Skin epidermis (tissue), 12 donors: ENCODE data around the gene NUAK2.
A peak's percentile ranks its signal among the peaks of the same experiment; 100 is the strongest.
"Not testable (repeated sequence)": the region's sequence is repeated elsewhere in the genome, so short reads cannot be mapped to it uniquely, and the experiment has no call there.

Experiments
- H3K27ac ChIP-seq, 21 experiments: fragments of 200-600 bp; sonication (generic) in 11 of 21; one replicate each; pipeline ENCODE4 v1.5.0; 2020; ENCODE audit warnings: mild to moderate bottlenecking in 3 of 21, inconsistent platforms in 2 of 21, moderate library complexity in 2 of 21
- H3K4me3 ChIP-seq, 7 experiments: fragments of 200-600 bp; sonication (generic) in 2 of 7; one replicate each; pipeline ENCODE4 v1.5.0; 2020; ENCODE audit warnings: inconsistent platforms in 2 of 7, mild to moderate bottlenecking in 2 of 7, moderate library complexity in 1 of 7

Gene NUAK2

DNA sequence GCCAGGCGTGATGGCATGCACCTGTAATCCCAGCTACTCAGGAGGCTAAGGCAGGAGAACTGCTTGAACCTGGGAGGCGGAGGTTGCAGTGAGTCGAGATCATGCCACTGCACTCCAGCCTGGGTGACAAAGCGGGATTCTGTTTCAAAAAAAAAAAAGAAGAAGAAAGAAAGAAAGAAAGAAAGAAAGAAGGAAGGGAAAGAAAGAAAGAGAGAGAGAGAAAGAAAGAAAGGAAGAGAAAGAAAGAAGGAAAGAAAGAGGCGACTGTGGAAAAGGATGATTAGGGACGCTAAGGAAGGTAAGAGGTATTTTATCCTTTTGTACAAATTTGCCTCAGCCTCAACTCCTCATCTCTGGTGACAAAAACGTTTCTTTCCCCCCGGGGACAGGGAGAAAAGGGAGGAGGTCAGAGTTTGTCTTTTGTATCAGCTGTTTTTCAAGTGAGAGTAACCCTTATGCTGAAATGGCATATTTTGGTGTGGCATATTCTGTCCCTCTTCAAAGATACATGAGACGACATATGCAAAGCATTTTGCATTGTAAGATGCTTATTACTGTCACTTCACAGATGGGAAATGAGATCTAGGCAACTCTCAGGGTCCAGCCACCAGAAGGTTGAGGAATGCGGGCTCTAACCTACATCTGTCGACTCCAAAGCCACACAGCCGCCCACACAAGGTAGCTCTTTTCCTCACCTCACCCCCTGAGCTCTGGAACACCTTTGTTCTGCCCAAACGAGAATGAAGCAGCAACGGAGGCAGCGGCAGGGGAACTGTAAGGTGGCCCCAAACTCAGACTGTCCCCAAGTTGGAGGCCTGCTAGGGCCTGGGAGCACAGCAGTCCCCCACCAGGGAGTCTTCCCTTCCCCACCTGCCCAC lies 38.0 kb downstream of the NUAK2 start:
- H3K27ac ChIP-seq: peak overlapping the region in 19 of 21 experiments; percentile 23 to 96 (median 84)

DNA sequence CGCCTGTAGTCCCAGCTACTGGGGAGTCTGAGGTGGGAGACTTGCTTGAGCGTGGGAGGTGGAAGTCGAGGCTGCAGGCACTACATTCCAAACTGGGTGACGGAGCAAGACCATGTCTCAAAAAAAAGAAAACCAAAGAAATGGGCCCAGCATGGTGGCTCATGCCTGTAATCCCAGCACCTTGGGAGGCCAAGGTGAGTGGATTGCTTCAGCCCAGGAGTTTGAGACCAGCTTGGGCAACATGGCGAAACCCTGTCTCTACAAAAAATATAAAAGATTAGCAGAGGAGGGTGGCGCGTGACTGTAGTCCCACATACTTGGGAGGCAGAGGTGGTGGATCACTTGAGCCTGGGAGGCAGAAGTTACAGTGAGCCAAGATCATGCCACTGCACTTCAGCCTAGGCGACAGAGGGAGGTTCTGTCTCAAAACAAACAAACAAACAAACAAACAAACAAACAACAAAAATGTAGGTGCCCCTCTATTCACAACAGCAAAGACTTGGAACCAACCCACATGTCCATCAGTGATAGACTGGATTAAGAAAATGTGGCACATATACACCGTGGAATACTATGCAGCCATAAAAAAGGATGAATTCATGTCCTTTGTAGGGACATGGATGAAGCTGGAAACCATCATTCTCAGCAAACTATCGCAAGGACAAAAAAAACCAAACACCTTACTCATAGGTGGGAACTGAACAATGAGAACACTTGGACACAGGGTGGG lies 40.7 kb downstream of the NUAK2 start:
- not testable (repeated sequence) for H3K4me3 ChIP-seq
- H3K27ac ChIP-seq: peak overlapping the region in 4 of 21 experiments; percentile 3 to 62 (median 34)

More for the DNA sequence above, 38.0 kb downstream of the NUAK2 start:
- no peak overlapping the region for H3K4me3 ChIP-seq

DNA sequence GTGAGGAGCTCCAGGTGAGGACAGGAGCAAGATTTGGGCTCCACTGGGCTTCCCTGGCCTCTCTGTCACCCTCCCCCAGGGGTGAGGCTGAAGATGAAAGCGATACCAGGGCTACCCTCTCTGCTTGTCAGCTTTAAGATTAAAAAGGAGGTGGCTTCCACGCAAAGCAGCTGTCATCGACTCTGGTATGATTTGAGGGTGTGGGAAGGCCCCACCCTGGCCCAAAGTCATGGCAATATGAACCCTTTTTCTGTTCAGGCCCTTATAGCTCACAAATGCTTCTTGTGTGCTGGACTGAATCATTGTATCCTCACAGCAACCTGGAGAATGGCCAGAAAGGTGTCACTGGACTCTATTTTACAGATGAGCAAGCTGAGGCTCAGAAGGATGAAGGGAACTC lies 41.6 kb downstream of the NUAK2 start:
- Histone ChIP-seq H3K4me3 (no peak overlapping the region), H3K27ac (peak overlapping the region in 6 of 21 experiments; percentile 3 to 51 (median 34))

DNA sequence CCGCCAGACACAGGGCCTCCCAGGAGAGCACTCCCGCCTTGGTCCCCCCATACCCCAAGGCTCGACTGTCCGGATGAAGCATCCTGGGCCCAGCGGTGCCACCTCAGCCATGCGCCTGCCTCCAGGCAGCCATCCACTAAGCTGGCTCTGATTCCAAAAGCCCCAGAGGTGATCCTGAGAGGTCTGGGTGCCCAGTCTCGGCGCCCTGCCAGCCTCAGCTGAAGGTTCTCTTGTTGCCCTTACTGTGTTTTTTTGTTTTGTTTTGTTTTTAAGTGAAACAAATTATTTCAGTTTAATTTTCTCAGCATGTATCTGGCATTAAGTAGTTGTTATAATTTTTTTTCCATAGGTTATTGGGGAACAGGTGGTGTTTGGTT lies 44.9 kb downstream of the NUAK2 start:
- no peak overlapping the region for H3K4me3 ChIP-seq
- H3K27ac ChIP-seq: peak overlapping the region in 5 of 21 experiments; percentile 15 to 50 (median 31)

DNA sequence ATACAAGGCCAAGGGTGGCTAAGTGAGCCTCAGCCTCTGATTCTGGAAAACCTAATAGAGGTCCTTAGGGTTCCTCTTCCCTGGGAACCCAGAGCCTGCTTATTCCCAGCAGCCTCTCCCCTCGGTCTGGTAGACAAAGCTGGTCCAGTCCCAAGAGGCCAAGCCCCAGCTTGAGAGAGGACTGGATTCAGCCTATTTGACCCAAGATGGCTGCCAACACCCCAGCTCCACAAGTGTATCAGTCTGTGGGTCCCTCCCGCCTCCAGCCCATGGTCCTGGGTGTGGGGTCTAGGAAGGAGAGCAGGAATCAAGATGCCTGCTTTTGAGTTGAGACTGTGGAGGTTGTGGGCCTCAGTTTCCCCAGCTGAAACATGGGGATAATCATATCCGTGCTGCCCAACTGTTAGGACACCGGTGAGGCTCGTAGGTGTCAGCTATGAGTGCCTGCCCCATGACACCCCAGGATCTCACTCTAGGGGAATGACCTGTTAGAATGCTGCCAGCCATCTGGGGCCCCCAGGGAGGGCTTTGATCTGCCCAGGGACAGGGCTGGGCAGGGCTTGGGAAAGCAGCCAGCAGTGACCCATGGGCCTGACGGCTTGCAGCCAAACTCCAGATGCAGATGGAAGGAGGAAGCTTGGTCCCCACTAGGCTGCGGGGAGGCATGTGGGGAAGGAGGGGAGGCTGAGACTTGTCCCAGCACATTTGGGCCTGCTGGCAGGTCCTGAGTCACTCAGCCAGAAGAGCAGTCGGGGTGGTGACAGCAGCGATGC lies 45.4 kb downstream of the NUAK2 start:
- no peak overlapping the region for H3K4me3 ChIP-seq
- peak overlapping the region in 4 of 21 experiments; percentile 15 to 50 (median 26) for H3K27ac ChIP-seq

DNA sequence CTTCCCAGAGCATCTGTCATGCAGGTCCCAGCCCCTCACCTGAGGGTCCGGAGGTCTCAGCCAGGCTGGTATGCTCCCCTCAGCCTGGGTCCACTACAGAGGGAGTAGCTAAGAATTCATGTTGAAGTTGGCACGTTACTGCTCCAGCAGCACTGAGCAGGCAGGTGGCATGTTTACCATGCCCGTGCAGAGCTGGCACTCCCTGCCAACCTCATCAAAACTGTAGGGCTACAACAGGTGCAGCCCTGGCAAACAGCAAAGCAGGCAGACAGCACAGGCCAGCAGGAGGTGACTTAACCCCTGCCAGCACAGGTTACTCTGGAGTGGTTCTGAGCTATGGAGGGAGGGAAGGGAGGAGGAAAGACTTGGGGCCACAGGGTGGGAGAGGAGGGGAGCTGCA lies 46.4 kb downstream of the NUAK2 start:
- Histone ChIP-seq H3K27ac (peak overlapping the region in 3 of 21 experiments; percentile 15 to 55 (median 21)), H3K4me3 (no peak overlapping the region)

DNA sequence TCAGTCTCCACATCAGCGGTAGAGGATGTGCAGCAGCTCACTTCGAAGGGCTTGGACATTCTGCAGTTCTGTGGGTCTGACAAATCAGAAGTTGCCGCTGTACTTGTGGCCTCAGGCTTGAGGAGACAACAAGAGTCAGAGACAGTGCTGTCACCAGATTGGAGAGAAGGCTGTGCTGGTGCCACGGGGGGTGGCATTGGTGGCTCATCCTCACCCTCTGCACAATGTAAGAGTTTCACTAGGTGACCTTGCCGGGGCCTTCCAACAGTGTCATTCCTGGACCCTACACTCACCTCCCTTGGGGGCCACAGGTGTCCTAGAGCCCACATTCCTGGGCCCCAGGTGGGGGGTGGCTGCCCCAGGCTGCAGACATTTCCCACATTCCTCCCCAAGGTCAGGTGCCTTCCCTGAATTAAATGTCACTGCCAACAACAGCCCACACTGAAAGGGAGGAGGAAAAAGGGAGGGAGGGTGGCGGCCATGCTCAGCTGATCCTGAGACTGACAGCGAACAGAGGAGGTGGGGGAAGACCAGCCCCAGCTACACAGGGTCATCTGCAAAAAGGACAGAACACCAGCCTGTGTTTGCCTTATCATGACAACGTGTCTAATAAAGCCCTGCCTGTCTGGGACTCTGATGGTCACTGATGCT lies 47.4 kb downstream of the NUAK2 start:
- Histone ChIP-seq H3K27ac (peak overlapping the region in 2 of 21 experiments; percentile 14 to 47), H3K4me3 (no peak overlapping the region)

DNA sequence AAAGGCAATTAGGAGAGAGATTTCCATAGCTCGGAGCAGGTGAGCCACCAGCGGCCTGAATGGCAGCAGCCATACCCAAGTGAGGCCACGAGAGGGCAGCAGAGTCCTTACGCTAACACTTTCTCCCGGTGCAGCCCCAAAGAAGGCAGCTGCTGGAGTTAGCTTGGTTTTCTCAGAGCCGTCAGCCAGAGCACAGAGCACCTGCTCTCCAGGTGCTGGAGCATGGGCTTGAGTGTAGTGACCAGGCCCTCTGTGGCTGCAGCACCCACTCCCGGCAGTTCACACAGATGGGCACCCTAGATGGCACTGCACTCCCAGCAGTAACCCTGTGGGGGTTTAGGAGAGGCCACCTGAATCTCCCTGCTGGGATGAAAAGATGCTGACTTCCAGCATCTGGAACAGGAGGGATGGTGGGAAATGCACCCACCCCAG lies 48.0 kb downstream of the NUAK2 start:
- Histone ChIP-seq H3K27ac (peak overlapping the region in 2 of 21 experiments; percentile 14 to 47), H3K4me3 (no peak overlapping the region)

DNA sequence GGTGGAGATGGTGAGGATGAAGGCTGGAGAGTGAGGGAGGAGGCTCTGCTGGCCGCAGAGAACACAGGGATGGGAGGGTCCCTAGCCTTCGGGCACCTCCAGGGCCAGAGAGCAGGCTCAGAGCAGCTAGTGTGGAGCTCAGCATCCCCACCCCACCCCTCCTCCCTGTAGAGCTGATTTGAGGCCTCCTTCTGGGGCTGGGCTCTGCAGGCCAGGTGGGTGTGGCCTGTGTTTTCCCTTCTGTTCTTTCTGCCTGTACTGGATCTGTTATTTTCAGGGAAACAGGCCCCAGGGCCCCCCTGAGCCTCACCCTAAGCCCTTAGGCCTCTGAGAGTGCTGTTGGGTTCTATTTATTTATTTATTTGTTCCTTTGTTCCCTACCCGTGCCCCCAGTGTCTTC lies 49.0 kb downstream of the NUAK2 start:
- no peak overlapping the region for H3K27ac ChIP-seq
- no peak overlapping the region for H3K4me3 ChIP-seq

DNA sequence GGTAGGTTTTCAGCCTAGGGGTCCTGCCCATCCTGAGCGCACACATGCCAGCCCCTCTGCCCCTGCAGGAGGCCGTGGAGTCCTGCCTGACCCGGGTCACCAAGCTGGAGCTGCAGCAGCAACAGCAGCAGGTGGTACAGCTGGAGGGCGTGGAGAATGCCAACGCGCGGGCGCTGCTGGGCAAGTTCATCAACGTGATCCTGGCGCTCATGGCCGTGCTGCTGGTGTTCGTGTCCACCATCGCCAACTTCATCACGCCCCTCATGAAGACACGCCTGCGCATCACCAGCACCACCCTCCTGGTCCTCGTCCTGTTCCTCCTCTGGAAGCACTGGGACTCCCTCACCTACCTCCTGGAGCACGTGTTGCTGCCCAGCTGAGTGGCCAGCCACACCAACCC lies 49.8 kb downstream of the NUAK2 start:
- H3K4me3 ChIP-seq: no peak overlapping the region

DNA sequence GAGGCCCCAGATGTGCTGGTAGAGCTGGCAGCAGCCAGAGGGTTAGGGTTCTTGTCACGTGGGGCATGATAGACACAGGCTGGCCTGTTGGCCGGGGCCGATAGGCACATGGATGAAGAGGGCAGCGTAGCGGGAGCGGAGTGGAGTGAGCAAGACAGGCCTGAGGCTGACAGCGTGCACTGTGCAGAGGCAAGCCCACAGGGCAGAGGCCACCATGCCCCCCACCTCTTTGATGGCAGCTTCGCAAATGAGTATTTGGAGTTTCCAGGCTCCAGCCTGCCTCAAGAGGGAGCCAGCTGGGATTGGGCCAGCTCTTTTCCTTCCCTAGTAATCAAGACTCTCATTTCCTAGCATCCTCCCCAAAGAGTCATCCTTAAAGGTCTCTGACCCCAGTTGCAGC lies 50.3 kb downstream of the NUAK2 start:
- peak overlapping the region in 2 of 21 experiments; percentile 10 to 65 for H3K27ac ChIP-seq

More for the DNA sequence above, 49.8 kb downstream of the NUAK2 start:
- no peak overlapping the region for H3K27ac ChIP-seq

DNA sequence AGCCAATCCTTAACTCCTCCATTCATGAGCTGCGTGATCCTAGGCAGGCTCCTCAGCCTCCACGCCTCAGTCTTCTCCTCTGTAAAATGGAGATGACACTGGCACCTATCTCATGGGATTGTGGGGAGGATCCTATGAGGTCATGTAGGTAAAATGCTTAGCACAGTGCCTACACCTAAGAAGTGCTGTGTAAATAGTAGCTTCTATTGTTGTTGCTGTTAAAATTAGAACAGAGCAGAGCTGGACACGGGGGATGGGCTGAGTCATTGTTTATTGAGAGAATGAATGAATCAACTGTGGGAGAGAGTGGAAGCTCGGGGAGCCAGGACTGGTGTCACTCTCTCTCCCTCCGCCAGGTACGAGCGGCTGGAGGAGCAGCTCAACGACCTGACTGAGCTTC lies 50.8 kb downstream of the NUAK2 start:
- Histone ChIP-seq H3K4me3 (no peak overlapping the region), H3K27ac (peak overlapping the region in 2 of 21 experiments; percentile 10 to 65)

More for the DNA sequence above, 50.3 kb downstream of the NUAK2 start:
- H3K4me3 ChIP-seq: no peak overlapping the region

DNA sequence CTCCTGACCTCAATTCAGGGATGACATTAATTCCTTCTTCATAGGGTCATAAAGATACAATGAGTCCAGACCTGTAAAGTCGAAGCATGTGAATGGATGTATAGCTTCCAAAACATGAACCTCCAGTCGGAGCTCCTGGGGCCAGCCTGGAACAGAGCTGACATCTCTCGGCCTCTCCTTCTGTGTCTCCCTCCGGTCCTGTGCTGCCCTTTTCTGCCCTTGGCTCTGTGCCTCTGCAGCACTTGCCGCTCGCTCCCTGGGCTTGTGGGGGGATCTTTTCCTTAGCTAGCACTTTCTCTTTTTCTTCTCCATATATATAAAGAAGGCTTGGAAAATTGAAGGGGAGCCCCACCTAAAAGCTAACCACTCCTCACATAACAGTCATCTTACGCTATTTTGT lies 51.3 kb downstream of the NUAK2 start:
- no peak overlapping the region for H3K4me3 ChIP-seq
- peak overlapping the region in 1 of 21 experiments; percentile 65 for H3K27ac ChIP-seq

DNA sequence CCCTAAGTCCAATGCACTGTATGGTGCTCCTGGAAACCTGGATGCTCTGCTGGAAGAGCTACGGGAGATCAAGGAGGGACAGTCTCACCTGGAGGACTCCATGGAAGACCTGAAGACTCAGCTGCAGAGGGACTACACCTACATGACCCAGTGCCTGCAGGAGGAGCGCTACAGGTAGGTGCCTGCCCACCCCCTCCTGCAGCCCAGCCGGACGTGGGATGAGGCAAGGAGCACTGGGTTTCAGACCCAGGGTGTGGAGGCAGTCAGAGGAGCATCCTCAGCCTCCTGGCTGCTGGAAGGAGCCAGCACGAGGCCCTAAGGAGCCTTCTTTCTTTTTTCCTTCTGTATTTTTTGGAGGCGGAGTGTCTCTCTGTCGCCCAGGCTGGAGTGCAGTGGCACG lies 51.8 kb downstream of the NUAK2 start:
- Histone ChIP-seq H3K4me3 (no peak overlapping the region), H3K27ac (no peak overlapping the region)

DNA sequence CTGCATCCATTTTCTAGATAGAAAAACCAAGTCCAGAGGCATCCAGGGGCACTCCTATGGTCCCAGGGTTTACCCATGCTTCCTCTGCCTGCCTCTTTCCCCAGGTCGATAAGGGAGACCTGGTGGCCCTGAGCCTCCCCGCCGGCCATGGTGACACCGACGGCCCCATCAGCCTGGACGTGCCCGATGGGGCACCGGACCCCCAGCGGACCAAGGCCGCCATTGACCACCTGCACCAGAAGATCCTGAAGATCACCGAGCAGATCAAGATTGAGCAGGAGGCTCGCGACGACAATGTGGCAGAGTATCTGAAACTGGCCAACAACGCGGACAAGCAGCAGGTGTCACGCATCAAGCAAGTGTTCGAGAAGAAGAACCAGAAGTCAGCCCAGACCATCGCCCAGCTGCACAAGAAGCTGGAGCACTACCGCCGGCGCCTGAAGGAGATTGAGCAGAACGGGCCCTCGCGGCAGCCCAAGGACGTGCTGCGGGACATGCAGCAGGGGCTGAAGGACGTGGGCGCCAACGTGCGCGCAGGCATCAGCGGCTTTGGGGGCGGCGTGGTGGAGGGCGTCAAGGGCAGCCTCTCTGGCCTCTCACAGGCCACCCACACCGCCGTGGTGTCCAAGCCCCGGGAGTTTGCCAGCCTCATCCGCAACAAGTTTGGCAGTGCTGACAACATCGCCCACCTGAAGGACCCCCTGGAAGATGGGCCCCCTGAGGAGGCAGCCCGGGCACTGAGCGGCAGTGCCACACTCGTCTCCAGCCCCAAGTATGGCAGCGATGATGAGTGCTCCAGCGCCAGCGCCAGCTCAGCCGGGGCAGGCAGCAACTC lies 52.5 kb downstream of the NUAK2 start:
- no peak overlapping the region for H3K27ac ChIP-seq
- H3K4me3 ChIP-seq: no peak overlapping the region

DNA sequence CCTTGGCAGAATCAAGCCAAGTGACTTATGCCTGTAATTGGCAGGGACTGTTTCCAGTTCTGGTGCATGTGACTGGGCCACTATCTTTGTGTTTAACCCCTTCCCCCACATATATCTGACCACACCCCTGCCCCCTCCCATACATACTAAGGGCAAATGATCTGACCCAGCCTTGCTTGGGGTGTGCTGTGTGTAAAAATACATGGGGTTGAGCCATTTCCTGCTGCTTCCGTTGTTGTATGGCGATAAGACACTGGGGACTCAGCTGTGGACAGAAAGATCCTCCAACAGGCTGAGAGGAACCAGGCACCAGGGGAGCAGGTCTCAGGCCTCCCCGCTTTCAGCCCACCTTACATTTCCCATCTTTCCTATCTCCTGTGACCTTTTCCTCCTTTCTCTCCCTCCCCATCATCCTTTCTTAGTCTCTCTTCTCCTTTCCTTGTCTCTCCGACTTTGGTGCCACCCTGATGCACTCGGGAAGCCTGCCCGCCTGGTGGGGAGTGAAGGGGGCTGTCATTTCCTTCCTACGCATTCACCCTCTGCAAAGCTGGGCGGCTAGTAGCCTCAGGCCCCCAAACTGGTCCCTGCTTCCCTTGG lies 54.1 kb downstream of the NUAK2 start:
- H3K27ac ChIP-seq: peak overlapping the region in 3 of 21 experiments; percentile 36 to 47 (median 38)
- H3K4me3 ChIP-seq: no peak overlapping the region

DNA sequence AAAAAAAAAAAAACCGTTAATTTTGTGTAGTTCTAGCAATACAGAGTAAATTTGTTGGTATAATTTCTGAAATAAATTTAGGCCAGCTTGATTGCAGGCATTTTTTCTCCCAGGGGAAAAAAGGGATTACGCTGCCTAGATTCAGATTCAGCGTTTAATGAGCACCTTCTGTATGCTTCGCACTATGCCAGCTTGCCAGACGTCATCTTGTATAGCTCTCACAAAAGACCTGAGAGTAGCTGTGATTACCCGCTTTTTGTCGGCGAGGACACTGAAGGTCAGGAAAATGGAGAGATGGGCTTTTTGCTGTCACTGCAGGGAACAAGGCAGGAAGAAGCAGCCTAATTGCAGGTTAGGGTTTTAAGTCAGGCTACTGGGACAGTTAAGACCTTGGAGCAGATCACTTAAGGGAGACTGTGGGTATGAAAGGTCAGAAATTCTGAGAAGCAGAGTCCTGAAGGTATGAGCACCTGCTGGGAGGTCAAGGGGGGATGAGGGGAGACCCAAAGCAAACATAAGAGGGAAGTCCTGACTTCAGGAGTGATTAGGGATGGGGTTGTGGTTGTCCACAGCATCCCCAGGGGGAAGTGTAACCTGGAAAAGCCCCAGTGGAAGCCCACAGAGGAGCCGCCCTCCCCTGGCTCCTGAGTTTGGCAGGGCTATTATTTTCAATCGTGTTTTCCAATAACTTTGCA lies 54.8 kb downstream of the NUAK2 start:
- H3K4me3 ChIP-seq: no peak overlapping the region
- H3K27ac ChIP-seq: peak overlapping the region in 8 of 21 experiments; percentile 0 to 47 (median 34)
